Measurements from ENCODE around the gene GPR137B.

- TF ChIP-seq ZNF274 (IDR thresholded peaks at IDR 0.05; ENCODE audit: low read depth, low read length): no peak
- no peak for TF ChIP-seq SUZ12 (IDR thresholded peaks at IDR 0.05; ENCODE audit: extremely low read depth, insufficient read depth, insufficient read length)
These were observed 13.6 kb downstream of the GPR137B start for GRCh38 chr1:236155841-236156503.
